K562 (cell line): ENCODE measurements around the gene ZNF107. TPM values are rescaled to one million over a fixed set of nuclear protein-coding genes. Genes with fewer than 3 reads are reported as not detected.

Experiments
- ATAC-seq: fragments of 200-7000 bp; cut with Tn5 transposase; 3 replicates; pipeline ENCODE4 v1.9.1; 2020; ENCODE audit warnings: moderate library complexity
- BruUV-seq: library from RNA; stranded (reverse); fragments of 400-500 nt; replicated peaks from 2 replicates; lab custom pipeline; 2021; lab: Mats Ljungman, UMichigan
- CTCF ChIA-PET: fragments of 300-600 bp; formaldehyde crosslinking; extraction: SDS; loops from one replicate; lab custom pipeline; 2021; ENCODE audit warnings: low intra/inter-chr PET ratio; lab: Yijun Ruan, JAX
- POLR2A ChIA-PET: fragments of 300-600, 350-650 bp; sonication (Branson Sonifier 250); formaldehyde crosslinking; extraction: SDS; loops from one replicate; lab custom pipeline; 2021; ENCODE audit warnings: antibody characterized with exemption, inconsistent platforms; lab: Yijun Ruan, JAX
- DNase-seq, 4 experiments: peaks; one replicate each; pipeline versions ENCODE4 v3.0.0 to v3.0.0-alpha.2; 2011 to 2018; ENCODE audit warnings: low spot score in 3 of 4, mixed read lengths in 3 of 4; ENCODE audit errors: extremely low read depth in 1 of 4
- FAIRE-seq: peaks from 2 replicates; lab custom pipeline; 2011; peaks lifted over from hg19 to GRCh38; lab: Jason Lieb, UNC
- H2AFZ ChIP-seq: 2 replicates; pipeline ENCODE4 v1.6.0; 2011; ENCODE audit warnings: low read depth, low read length, control low read depth, inconsistent platforms
- H3K27ac ChIP-seq: fragments of 200-600 bp; 3 replicates; pipeline ENCODE4 v1.8.0; 2011; ENCODE audit warnings: low read depth, mild to moderate bottlenecking, control low read depth, inconsistent platforms, low read length, moderate library complexity, mixed read lengths; ENCODE audit errors: extremely low read depth
- H3K27me3 ChIP-seq, 2 experiments: fragments of 300-600 bp in 1 of 2; 2 replicates in 1 of 2; 3 replicates in 1 of 2; pipeline versions ENCODE4 v1.6.0 to v1.8.0; 2011; ENCODE audit warnings: inconsistent platforms in 2 of 2, low read length in 2 of 2, mild to moderate bottlenecking in 1 of 2, mixed read lengths in 1 of 2, moderate library complexity in 1 of 2; ENCODE audit not compliant: control insufficient read depth in 2 of 2, insufficient read depth in 2 of 2
- H3K36me3 ChIP-seq: fragments of 300-600 bp; 3 replicates; pipeline ENCODE4 v1.8.0; 2011; ENCODE audit warnings: mild to moderate bottlenecking, low read length, inconsistent platforms; ENCODE audit not compliant: control insufficient read depth, insufficient read depth
- H3K4me1 ChIP-seq, 2 experiments: fragments of 200-600 bp in 1 of 2; replicated peaks in 1 of 2; 2 replicates in 1 of 2; 3 replicates in 1 of 2; pipeline versions ENCODE4 v1.5.1 to v1.8.0; 2011; ENCODE audit warnings: inconsistent platforms in 2 of 2, low read length in 2 of 2, mild to moderate bottlenecking in 1 of 2, mixed read lengths in 1 of 2, moderate library complexity in 1 of 2; ENCODE audit not compliant: control insufficient read depth in 2 of 2, insufficient read depth in 2 of 2
- H3K4me2 ChIP-seq: 2 replicates; pipeline ENCODE4 v1.6.1; 2011; ENCODE audit warnings: low read length, control low read depth, inconsistent platforms, mixed read lengths; ENCODE audit not compliant: insufficient read depth
- H3K4me3 ChIP-seq: fragments of 200-600 bp; sonication (generic), shearing (Covaris generic); 2 replicates; pipeline ENCODE4 v1.5.1; 2016; ENCODE audit warnings: control low read depth, inconsistent platforms
- H3K79me2 ChIP-seq: fragments of 200-600 bp; 3 replicates; pipeline ENCODE4 v1.8.0; 2011; ENCODE audit warnings: low read length, inconsistent platforms; ENCODE audit not compliant: control insufficient read depth, insufficient read depth
- H3K9ac ChIP-seq, 2 experiments: 2 replicates each; pipeline versions ENCODE4 v1.6.0 to v1.6.1; 2011; ENCODE audit warnings: low read depth in 2 of 2, low read length in 2 of 2, control low read depth in 1 of 2, inconsistent platforms in 1 of 2, mild to moderate bottlenecking in 1 of 2, mixed read lengths in 1 of 2; ENCODE audit not compliant: insufficient read depth in 1 of 2
- H3K9me1 ChIP-seq: one replicate; pipeline ENCODE4 v1.6.0; 2011; ENCODE audit warnings: inconsistent platforms, mild to moderate bottlenecking, low read length, moderate library complexity; ENCODE audit not compliant: control insufficient read depth, insufficient read depth
- H3K9me3 ChIP-seq: replicated peaks from 2 replicates; pipeline ENCODE4 v1.5.1; 2011; ENCODE audit warnings: low read depth, low read length, inconsistent platforms; ENCODE audit not compliant: control insufficient read depth, insufficient read depth
- H4K20me1 ChIP-seq: replicated peaks from 2 replicates; pipeline ENCODE4 v1.6.1; 2011; ENCODE audit warnings: low read length, inconsistent platforms, mixed read lengths; ENCODE audit not compliant: control insufficient read depth, insufficient read depth
- CEBPB ChIP-seq: fragments of 450-650 bp; IDR thresholded peaks from 2 replicates; pipeline ENCODE4 v1.6.1; 2016; ENCODE audit warnings: missing genetic modification characterization, missing compliant biosample characterization
- PURB ChIP-seq: sonication (generic); formaldehyde crosslinking; IDR thresholded peaks from 2 replicates; pipeline ENCODE4 v1.9.0; 2021; ENCODE audit warnings: low read depth, mild to moderate bottlenecking, missing genetic modification reagents
- RBM15 ChIP-seq: fragments of 200-400 bp; formaldehyde crosslinking; IDR thresholded peaks from 2 replicates; pipeline ENCODE4 v1.6.1; 2018; ENCODE audit warnings: mild to moderate bottlenecking, low read length, moderate library complexity; ENCODE audit not compliant: insufficient read depth
- SP2 ChIP-seq: IDR thresholded peaks from 2 replicates; pipeline ENCODE4 v1.6.1; 2011; ENCODE audit warnings: mild to moderate bottlenecking, low read depth, low read length, moderate library complexity; ENCODE audit not compliant: poor library complexity, severe bottlenecking; ENCODE audit errors: extremely low read depth
- TFE3 ChIP-seq: fragments of 450-650 bp; formaldehyde crosslinking; IDR thresholded peaks from 2 replicates; pipeline ENCODE4 v1.4.0; 2020; ENCODE audit warnings: mild to moderate bottlenecking, mixed read lengths
- ZC3H8 ChIP-seq: fragments of 450-650 bp; IDR thresholded peaks from 2 replicates; pipeline ENCODE4 v1.6.1; 2017
- ZNF655 ChIP-seq: fragments of 250-450 bp; sonication (Bioruptor Pico); IDR thresholded peaks from 2 replicates; pipeline ENCODE4 v1.5.0; 2021
- WGBS: fragments of 100-300 bp; shearing (Covaris generic); methylation state at CpG from one replicate; pipeline ENCODE4 v1.1.6; 2016; ENCODE audit warnings: low coverage, mixed read lengths; ENCODE audit not compliant: insufficient coverage; ENCODE audit errors: missing lambda C conversion rate; 5-methylcytosine and 5-hydroxymethylcytosine counted together
- in situ Hi-C: fragments of 300-500 bp; cut with MboI; formaldehyde crosslinking; loops from 4 replicates; pipeline ENCODE4 v1.15.0; 2018; ENCODE audit warnings: inconsistent platforms, mixed read lengths
- intact Hi-C: fragments of 100-400 bp; cut with micrococcal nuclease; formaldehyde crosslinking; loops from 2 replicates; pipeline ENCODE4 v1.14.2; 2022
- polyA plus RNA-seq, 8 experiments: library from polyadenylated mRNA; depleted of rRNA in 4 of 8; stranded (reverse) in 5 of 8; unstranded in 3 of 8; fragments of >200 nt; fragmentation: Nextera tagmentation in 2 of 8; fragmentation: Illumina TruSeq in 1 of 8; extraction: Ambion mirVana in 2 of 8; extraction: Trizol in 1 of 8; gene quantifications; 2 replicates each; pipeline versions ENCODE4 v1.2.1 to v1.2.3, GENCODE V29; 2011 to 2014; ENCODE audit warnings: inconsistent platforms in 1 of 8, missing spikeins in 1 of 8
- total RNA-seq, 7 experiments: library from RNA; depleted of rRNA in 6 of 7; stranded (reverse); fragments of >200 nt in 6 of 7; fragmentation: Illumina TruSeq in 2 of 7; extraction: Trizol in 2 of 7; gene quantifications; 2 replicates each; pipeline versions ENCODE4 v1.2.1 to v1.2.3, GENCODE V29; 2011 to 2021; ENCODE audit warnings: low replicate concordance in 1 of 7
- TF ChIP-seq, protein P1 (sequence below): fragments of 250-450 bp; sonication (Bioruptor Pico); IDR thresholded peaks from 2 replicates; pipeline ENCODE4 v1.5.0; 2020; ENCODE audit warnings: mild to moderate bottlenecking

ZNF107 gene
- total and polyA plus RNA-seq, 9 of the 15 experiments (the other 6 are each of a cell fraction or from before 2014, with no cell fraction given), result 2.4 to 14.2 (median 7.9) TPM

DNA sequence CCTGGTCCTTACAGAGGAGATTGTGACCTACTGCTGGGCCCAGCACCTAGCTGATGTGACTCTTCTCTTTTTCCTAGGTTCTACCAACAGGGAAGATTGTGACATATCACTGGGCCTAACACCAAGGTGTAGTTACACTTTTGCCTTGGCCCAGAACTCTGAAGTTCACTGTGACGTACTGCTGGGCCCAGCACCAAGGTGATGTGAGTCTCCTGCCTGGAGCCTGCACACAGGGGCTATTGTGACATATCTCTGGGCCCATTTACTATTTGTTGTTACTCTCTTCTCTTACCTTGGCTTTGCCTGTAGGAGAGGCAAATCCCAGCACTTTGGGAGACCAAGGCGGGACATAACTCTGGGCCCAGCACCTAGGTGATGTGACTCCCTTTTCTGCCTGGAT, 23.1 kb upstream of the ZNF107 start (continued):
- TF ChIP-seq PURB (CRISPR knock-in tag) (no peak), SP2 (no peak), RBM15 (no peak), ZC3H8 (no peak), TFE3 (CRISPR knock-in tag) (no peak)
- TF ChIP-seq, protein P1, sequence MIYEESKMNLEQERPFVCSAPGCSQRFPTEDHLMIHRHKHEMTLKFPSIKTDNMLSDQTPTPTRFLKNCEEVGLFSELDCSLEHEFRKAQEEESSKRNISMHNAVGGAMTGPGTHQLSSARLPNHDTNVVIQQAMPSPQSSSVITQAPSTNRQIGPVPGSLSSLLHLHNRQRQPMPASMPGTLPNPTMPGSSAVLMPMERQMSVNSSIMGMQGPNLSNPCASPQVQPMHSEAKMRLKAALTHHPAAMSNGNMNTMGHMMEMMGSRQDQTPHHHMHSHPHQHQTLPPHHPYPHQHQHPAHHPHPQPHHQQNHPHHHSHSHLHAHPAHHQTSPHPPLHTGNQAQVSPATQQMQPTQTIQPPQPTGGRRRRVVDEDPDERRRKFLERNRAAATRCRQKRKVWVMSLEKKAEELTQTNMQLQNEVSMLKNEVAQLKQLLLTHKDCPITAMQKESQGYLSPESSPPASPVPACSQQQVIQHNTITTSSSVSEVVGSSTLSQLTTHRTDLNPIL (CRISPR knock-in tag), result no peak

- in situ Hi-C loops, result loop anchor here (25.0 kb wide), 1 partner anchor 669 kb away; no protein-coding TSS in a partner anchor
- Histone ChIP-seq H2AFZ (no peak overlapping the region), H4K20me1 (no peaks in the 10 kb centered on the region), H3K9ac (no peak overlapping the region), H3K79me2 (no peaks in the 10 kb centered on the region), H3K36me3 (no peaks in the 10 kb centered on the region), H3K9me3 (no peaks in the 10 kb centered on the region), H3K27ac (no peak overlapping the region), H3K4me2 (no peak overlapping the region), H3K4me1 (no peaks in the 10 kb centered on the region), H3K4me3 (no peak overlapping the region), H3K27me3 (no peaks in the 10 kb centered on the region), H3K9me1 (no peaks in the 10 kb centered on the region)
- ATAC-seq (no peak), DNase-seq (no peak), FAIRE-seq (no peak)
- ChIA-PET CTCF (no interaction called here), POLR2A (no interaction called here)
- TF ChIP-seq CEBPB (tag) (peak; percentile 11; the same call in 1 of the 2 replicates), ZNF655 (CRISPR knock-in tag) (no peak)
- intact Hi-C loops, result no loop called here
- BruUV-seq, result no TSS peak
- WGBS, result 0% methylated on average over 1 of the region's 1 CpG
Measured at GRCh38 chr7:64643566-64643965, 22.4 kb upstream of the ZNF107 start.
